Measurements from ENCODE around the gene SRSF9.

DNA sequence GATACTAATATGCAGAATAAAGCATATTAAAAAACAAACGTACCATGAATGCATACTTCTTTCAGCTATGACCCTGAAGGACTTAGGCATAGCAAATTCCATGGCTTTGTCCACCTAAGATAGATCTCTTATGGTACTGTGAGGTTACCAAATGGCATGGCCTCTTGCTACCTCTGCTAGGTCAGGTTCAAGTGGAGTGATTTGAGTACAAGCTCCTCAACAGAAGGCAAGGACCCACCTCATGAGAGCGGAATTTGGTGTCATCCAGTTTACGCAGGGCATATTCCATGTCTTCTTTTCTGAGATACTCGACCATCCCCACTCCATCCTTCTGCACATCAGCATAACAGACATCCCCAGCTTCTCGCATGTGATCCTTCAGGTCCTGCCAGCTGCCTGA lies 5.8 kb downstream of the SRSF9 start:
- TF ChIP-seq, protein P1, sequence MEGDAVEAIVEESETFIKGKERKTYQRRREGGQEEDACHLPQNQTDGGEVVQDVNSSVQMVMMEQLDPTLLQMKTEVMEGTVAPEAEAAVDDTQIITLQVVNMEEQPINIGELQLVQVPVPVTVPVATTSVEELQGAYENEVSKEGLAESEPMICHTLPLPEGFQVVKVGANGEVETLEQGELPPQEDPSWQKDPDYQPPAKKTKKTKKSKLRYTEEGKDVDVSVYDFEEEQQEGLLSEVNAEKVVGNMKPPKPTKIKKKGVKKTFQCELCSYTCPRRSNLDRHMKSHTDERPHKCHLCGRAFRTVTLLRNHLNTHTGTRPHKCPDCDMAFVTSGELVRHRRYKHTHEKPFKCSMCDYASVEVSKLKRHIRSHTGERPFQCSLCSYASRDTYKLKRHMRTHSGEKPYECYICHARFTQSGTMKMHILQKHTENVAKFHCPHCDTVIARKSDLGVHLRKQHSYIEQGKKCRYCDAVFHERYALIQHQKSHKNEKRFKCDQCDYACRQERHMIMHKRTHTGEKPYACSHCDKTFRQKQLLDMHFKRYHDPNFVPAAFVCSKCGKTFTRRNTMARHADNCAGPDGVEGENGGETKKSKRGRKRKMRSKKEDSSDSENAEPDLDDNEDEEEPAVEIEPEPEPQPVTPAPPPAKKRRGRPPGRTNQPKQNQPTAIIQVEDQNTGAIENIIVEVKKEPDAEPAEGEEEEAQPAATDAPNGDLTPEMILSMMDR (IDR thresholded peaks at IDR 0.05): no peak
- no peak for TF ChIP-seq POLR2A (IDR thresholded peaks at IDR 0.05)

All from lower leg skin (tissue), 3 donors.